Caki2 (cell line): ENCODE measurements around the gene SECISBP2L. TPM values are rescaled to one million over a fixed set of nuclear protein-coding genes. Genes with fewer than 3 reads are reported as not detected.

Source experiments
- DNase-seq: peaks from one replicate; pipeline ENCODE4 v3.0.0-alpha.2; 2015; ENCODE audit warnings: low read depth
- in situ Hi-C: cut with HindIII; loops from 2 replicates; pipeline ENCODE4 v1.10.0; 2016; ENCODE audit warnings: low sequenced_read_pairs, low pct_unique_long_range_greater_than_20kb, mixed read lengths
- total RNA-seq: library from RNA; depleted of rRNA; stranded (reverse); fragments of >200 nt; shearing (Covaris generic); gene quantifications from 2 replicates; pipeline ENCODE4 v1.2.3, GENCODE V29; 2014; ENCODE audit warnings: low replicate concordance

SECISBP2L gene
- total RNA-seq, 1 experiment from 2014 or later, result 51.0 TPM

DNA sequence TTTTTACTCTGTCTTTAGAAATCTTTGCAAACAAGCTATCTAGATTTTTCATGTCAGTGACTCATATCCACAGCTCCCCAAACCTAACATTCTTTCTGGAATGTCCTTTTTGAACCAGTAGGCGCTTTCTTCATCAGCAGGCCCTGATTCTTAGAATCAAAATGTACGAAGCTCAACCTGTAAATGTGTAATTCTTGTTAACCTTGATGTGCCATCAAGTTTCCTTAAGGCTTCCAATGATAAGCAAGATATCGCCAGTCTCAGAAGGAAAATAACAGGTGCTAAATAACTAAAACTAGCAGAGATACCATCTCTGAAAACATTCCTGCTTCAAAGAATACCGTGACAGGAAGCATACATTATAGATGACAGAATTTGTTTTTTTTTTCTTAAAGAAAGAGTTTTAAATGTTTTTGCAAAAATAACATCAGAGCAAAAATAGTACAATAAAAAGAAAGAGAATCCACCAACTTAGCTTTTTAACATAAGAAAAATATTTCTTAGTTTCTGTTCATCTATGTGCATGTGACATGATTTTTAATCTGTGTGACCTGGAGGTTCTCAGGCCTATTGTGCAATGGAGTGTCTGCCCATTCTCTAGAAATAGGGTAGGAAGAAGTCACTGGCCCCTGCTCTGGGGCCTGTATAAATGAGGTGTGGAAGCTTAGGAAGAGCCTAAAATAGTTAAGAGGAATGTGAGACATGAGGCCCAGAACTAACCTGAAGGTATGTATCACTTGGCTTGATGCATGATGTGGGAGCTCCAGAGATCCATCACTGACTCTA lies 14.7 kb upstream of the SECISBP2L start:
- in situ Hi-C loops, result no loop called here
- DNase-seq, result no peak

- in situ Hi-C loops, result no loop called here
- DNase-seq, result no peak
These were observed 13.2 kb upstream of the SECISBP2L start for GRCh38 chr15:49059491-49059890.

GRCh38 chr15:49058559-49058958 lies 12.3 kb upstream of the SECISBP2L start:
- DNase-seq, result no peak
- in situ Hi-C loops, result no loop called here

DNA sequence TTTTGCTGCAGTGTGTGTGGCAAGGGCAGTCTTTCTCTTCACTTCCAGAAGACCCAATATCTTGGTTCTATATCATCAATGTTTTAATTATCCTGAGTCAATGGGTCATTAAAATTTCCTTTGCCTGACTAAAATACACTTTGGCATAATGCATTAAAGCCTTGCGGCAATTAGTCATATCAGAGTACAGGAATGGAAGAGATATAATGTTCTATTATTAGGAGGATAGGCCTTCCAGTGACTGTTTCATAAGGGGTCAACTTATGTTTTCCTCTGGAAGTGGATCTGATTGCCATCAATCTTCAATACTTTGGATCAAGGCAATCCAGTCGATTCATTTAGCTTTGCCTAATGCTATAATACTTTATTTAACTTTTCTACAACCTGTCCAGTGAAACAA lies 9.4 kb upstream of the SECISBP2L start:
- in situ Hi-C loops, result no loop called here
- DNase-seq, result no peak

GRCh38 chr15:49052662-49053061 lies 6.4 kb upstream of the SECISBP2L start:
- in situ Hi-C loops, result no loop called here
- no peak for DNase-seq

DNA sequence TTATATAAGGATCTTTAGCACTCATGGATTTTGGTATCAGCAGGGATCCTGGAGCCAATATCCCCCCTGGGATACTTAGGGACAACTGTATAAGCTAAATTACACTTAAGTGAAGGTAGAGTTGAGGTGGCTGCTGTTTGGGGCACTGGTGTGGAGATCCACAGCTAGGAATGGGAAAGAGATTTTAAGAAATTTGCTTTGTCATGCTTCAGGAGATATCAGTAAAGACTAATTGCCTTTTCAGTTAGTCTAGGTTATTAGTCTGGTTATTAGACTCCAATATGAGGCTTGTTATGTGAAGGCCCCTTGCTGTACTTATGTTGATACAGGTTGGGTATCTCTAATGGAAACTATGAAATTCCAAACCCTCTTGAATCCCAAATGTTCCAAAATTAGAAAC lies 1.2 kb upstream of the SECISBP2L start:
- in situ Hi-C loops, result loop anchor here (25.0 kb wide), 1 partner anchor 90 kb away; no protein-coding TSS in a partner anchor
- DNase-seq, result no peak

DNA sequence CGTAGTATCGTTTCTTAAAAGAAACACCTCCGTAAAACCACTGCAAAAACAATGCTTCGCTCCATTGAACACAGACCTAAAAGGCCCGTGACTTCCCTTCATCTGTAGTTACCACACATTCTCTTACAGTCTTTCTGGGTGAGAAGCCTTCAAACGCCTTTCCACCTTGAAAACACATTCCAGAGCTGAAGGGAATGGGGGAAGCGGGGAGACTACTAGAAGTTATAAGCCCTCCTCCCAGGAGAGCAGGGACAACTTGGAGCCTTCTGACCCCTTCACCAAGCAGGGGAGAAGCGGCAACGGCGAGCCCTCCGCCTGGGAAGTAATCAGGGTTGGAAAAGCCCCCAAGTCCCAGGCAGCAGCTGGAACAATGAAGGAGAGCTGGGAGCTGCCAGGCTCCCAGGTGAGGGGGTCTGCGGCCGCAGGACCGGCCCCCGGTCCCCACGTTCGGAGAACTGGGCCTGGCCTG lies 461 bp downstream of the SECISBP2L start:
- in situ Hi-C loops, result loop anchor here (25.0 kb wide), 1 partner anchor 92 kb away; no protein-coding TSS in a partner anchor
- peak; percentile 59 for DNase-seq

DNA sequence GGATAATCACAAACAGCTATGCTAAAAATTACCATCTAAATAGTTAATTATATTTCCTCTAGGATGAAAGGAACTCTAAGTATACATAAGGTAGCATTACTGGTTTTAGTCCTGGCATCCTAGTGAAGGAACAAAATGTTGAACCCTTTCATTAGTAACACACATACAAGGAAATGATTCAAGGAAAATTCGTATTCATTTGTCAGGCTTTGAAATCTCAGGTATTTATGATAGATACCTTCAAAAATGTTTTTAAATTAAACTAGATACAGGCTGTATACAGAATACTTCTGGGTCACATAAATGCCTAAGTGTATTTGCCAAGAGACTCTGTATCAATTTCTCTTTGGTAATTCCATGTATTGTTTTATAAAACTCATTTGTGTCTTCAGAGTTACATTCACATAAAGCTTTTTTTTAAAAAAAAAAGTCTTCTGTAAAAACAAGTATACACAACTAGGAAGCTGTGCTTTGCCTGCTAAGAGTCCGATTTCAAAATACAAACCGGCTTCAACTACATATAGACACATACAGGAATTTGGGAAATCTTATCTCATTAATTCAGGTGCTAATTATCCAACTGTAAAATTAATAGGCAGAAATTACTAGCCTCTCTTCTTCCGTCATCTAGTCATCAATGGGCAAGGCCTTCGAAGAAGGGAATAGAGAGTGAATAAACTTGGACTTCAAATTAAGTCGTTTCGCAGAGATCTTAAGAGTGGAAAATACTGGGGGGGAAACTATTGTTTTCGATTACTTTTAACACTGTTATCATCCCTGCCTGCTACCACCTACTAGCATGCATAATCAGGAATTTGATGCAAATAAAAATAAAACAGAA lies 1.3 kb downstream of the SECISBP2L start:
- in situ Hi-C loops, result loop anchor here (25.0 kb wide), 1 partner anchor 92 kb away; no protein-coding TSS in a partner anchor
- DNase-seq, result peak; percentile 19

GRCh38 chr15:49044002-49044401 lies 2.2 kb downstream of the SECISBP2L start:
- no peak for DNase-seq
- in situ Hi-C loops, result loop anchor here (25.0 kb wide), 1 partner anchor 93 kb away; no protein-coding TSS in a partner anchor

- no peak for DNase-seq
- in situ Hi-C loops, result loop anchor here (25.0 kb wide), 1 partner anchor 95 kb away; no protein-coding TSS in a partner anchor
These were observed 4.1 kb downstream of the SECISBP2L start for GRCh38 chr15:49042165-49042564.

- in situ Hi-C loops, result loop anchor here (25.0 kb wide), 1 partner anchor 96 kb away; no protein-coding TSS in a partner anchor
- no peak for DNase-seq
These were observed 4.8 kb downstream of the SECISBP2L start for GRCh38 chr15:49041426-49041825.

DNA sequence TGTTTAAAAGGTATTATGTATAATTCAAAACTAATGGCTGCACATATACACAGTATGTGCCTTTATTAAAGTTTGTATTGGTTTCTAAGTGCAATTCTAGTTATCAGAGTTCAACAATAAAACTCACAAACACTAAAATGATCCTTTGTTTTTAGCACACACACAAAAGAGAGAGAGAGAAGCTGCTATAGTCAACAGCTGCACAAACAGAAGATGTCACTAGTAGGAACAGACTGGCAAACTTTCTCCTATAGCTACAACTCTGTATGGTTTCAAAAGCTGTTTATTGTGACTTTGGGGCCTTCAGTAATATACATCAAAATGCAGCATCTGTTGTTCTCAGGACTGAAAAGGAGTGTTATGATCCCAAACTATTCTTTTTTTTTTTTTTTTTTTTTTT lies 6.1 kb downstream of the SECISBP2L start:
- DNase-seq, result no peak
- in situ Hi-C loops, result loop anchor here (25.0 kb wide), 1 partner anchor 97 kb away; no protein-coding TSS in a partner anchor

DNA sequence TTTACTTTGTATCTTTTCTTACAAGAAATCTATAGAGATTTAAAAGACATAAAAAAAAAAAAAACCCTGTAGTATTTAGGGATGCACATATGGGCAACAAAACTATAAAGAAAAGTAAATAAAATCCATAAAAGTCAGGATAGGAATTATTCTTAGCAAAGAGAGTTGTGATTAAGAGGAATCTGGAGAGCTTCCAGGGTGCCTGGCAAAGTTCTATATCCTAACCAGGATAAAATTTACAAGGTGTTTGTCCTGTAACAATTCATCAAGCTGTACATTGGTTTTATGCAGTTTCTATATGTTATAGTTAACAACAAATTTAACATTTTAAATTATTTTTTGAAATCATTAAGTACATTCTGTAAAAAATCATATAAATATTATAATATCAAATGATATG lies 7.9 kb downstream of the SECISBP2L start:
- no peak for DNase-seq
- in situ Hi-C loops, result loop anchor here (25.0 kb wide), 1 partner anchor 99 kb away; no protein-coding TSS in a partner anchor

DNA sequence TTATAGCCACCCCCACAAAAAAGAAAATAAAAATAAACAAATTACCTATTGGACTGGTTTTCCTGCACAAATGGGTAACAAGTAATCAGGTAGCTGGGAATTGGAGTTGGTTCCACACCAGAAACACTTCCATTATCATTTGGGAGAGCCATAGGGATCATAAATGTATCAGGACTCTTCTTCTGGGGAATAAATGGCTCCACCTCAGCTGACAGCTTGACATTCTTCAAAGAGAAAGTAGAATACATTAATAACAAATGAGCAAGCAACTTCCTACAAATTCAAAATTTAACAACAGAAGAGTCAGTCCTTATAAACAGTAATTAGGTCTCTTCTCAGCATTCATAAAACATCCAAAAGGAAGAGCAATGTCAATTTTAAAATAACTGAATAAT lies 8.7 kb downstream of the SECISBP2L start:
- in situ Hi-C loops, result loop anchor here (25.0 kb wide), 1 partner anchor 100 kb away; no protein-coding TSS in a partner anchor
- no peak for DNase-seq

GRCh38 chr15:49036650-49037545 lies 9.3 kb downstream of the SECISBP2L start:
- in situ Hi-C loops, result loop anchor here (25.0 kb wide), 1 partner anchor 100 kb away; no protein-coding TSS in a partner anchor
- no peak for DNase-seq

GRCh38 chr15:49035825-49036224 lies 10.4 kb downstream of the SECISBP2L start:
- no peak for DNase-seq
- in situ Hi-C loops, result loop anchor here (25.0 kb wide), 1 partner anchor 101 kb away; no protein-coding TSS in a partner anchor

DNA sequence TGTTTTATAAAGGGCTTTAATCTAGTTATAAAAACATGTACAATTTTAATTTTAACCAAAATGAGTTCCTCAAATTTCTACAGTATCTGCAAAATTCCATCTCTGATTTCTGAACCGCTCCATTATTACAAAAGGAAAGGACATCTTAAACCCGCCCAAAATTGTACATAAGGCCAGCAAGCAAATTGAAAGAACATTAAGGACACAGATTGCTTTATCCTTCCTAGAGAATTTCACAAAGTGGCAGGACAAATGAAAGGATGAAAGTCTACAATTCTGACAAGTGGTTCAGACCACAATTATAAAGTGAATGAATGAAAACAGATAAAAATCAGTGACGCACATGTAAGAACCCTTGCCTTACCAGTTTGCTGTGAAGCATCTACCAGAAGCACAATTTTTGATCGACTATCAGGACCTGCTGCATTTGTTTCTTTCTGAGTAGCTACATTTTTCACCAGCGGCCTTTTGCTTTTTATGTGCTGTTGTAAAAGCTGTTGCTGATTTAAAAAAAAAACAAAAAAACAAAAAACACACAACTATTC lies 13.6 kb downstream of the SECISBP2L start:
- in situ Hi-C loops, result loop anchor here (25.0 kb wide), 1 partner anchor 105 kb away; no protein-coding TSS in a partner anchor
- DNase-seq, result no peak
